ENCODE measurements around the gene MALRD1.

MALRD1 gene

GRCh38 chr10:19119191-19119590 lies 70.6 kb downstream of the MALRD1 start:
- no peak for TF ChIP-seq CTCF (IDR thresholded peaks at IDR 0.05; ENCODE audit: low read depth, low read length, missing control alignments)
- in situ Hi-C loops (cut with HindIII; ENCODE audit: low sequenced_read_pairs) = no loop called here
- peak; percentile 24 for DNase-seq (ENCODE audit: low read depth)
- H3K4me3 ChIP-seq (ENCODE audit: low read depth, low read length) = no peak overlapping the region

GRCh38 chr10:19120381-19120908 lies 71.8 kb downstream of the MALRD1 start:
- DNase-seq (ENCODE audit: low read depth) = no peak
- H3K4me3 ChIP-seq (ENCODE audit: low read depth, low read length) = no peak overlapping the region
- TF ChIP-seq CTCF (IDR thresholded peaks at IDR 0.05; ENCODE audit: low read depth, low read length, missing control alignments) = no peak
- in situ Hi-C loops (cut with HindIII; ENCODE audit: low sequenced_read_pairs) = no loop called here

GRCh38 chr10:19133992-19134391 lies 85.4 kb downstream of the MALRD1 start:
- no peak for DNase-seq (ENCODE audit: low read depth)
- in situ Hi-C loops (cut with HindIII; ENCODE audit: low sequenced_read_pairs) = no loop called here
- TF ChIP-seq CTCF (IDR thresholded peaks at IDR 0.05; ENCODE audit: low read depth, low read length, missing control alignments) = no peak
- H3K4me3 ChIP-seq (ENCODE audit: low read depth, low read length) = no peak overlapping the region

- in situ Hi-C loops (cut with HindIII; ENCODE audit: low sequenced_read_pairs) = no loop called here
- no peak overlapping the region for H3K4me3 ChIP-seq (ENCODE audit: low read depth, low read length)
- TF ChIP-seq CTCF (IDR thresholded peaks at IDR 0.05; ENCODE audit: low read depth, low read length, missing control alignments) = no peak
- no peak for DNase-seq (ENCODE audit: low read depth)
Measured at GRCh38 chr10:19142967-19143366, 94.4 kb downstream of the MALRD1 start.

DNA sequence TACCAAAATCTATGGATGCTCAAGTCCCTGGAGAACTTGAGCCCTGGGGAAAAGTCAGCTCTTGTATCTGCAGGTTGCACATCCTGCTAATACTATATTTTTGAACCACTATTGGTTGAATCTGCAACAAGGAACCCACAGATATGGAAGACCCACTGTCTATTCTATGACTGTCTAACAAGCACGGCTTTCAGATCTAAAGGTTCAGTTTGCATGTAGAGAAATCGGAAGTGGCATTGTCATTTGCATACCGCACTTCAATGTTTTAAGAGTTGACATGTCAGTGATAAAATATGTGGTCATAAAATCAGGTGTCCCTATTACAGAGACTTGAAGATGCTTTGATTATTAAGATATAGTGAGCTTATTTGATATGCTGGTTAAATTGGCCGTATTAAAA lies 95.6 kb downstream of the MALRD1 start:
- H3K4me3 ChIP-seq (ENCODE audit: low read depth, low read length) = no peak overlapping the region
- TF ChIP-seq CTCF (IDR thresholded peaks at IDR 0.05; ENCODE audit: low read depth, low read length, missing control alignments) = no peak
- in situ Hi-C loops (cut with HindIII; ENCODE audit: low sequenced_read_pairs) = no loop called here
- DNase-seq (ENCODE audit: low read depth) = no peak

GRCh38 chr10:19154375-19154774 lies 105.8 kb downstream of the MALRD1 start:
- in situ Hi-C loops (cut with HindIII; ENCODE audit: low sequenced_read_pairs) = no loop called here
- DNase-seq (ENCODE audit: low read depth) = no peak
- no peak overlapping the region for H3K4me3 ChIP-seq (ENCODE audit: low read depth, low read length)
- TF ChIP-seq CTCF (IDR thresholded peaks at IDR 0.05; ENCODE audit: low read depth, low read length, missing control alignments) = no peak

- no peak for TF ChIP-seq CTCF (IDR thresholded peaks at IDR 0.05; ENCODE audit: low read depth, low read length, missing control alignments)
- DNase-seq (ENCODE audit: low read depth) = no peak
- in situ Hi-C loops (cut with HindIII; ENCODE audit: low sequenced_read_pairs) = no loop called here
- no peak overlapping the region for H3K4me3 ChIP-seq (ENCODE audit: low read depth, low read length)
Measured at GRCh38 chr10:19158358-19158757, 109.8 kb downstream of the MALRD1 start.
